C1 segment of cervical spinal cord (tissue), 14 donors: ENCODE results near the gene HSD17B2.

ENCODE experiments used
- DNase-seq, 14 donors: peaks; one replicate each; lab custom pipeline; 2025; lab: John Stamatoyannopoulos, UW

HSD17B2 gene

DNA sequence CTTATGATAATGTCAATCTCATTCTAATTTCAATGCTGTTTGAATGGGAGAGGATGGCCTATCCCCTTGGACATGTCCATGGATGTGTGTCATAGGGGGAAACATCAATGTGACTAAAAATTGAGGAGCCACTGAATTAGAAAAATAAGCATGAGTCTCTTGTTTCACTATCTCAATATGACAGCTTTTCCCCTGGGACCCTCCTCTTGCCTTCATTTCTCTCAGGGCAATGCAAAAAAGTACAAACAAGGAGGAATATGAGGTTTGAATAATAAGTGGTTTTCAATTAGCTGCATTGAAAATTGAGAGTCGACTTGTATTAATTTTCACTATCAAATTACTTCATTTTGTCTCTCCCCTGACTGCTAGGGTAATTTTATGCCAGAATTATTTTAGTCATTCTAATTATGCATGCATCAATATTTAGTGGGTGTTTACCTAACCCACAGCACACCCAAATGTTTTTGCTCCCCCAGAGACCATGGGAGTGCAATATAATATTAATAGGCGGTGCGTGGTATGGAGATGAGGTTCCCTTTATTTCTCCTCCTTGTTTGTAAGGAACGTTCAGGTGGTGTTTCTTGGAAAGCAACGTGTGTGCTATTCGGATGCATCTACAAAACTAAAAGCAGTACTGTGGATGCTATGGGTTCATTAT lies 17.0 kb upstream of the HSD17B2 start:
- no peak for DNase-seq

DNA sequence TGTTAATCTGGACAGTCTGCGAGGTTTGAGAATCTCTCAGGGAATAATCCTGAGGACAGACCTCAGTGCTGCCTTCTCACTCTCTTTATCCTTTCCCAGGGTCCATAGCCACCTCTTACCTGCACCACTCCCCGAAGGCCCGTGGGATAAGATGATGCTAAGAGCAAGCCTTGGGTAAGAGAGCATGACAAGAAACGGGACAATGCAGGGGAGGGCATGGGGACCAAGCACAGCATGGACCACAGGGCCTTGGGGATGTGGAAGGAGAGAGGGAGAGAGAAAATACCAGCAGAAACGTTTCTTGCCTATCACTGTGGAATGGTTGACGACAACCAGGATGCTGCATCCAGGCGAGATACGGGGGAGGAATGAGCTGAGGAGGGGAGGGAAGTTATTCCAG lies 15.5 kb upstream of the HSD17B2 start:
- no peak for DNase-seq

DNA sequence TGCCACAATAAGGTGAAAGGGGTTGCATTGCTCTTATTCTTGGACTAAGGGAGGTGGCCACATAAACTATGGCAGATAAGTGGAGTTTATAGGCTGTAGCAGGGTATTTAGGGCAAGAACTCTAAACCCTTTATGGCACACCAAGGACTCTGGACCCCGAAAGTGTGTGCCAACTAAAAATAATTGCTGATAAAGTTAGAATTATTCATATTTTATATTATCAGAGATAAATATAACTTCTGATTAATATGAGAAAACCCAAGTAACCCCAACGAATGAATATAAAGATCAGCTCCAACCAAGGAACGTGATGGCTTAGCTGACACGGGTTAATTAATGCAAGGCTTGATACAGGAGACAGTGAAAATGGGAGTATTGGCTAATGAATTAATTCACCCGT lies 15.0 kb upstream of the HSD17B2 start:
- DNase-seq: no peak

DNA sequence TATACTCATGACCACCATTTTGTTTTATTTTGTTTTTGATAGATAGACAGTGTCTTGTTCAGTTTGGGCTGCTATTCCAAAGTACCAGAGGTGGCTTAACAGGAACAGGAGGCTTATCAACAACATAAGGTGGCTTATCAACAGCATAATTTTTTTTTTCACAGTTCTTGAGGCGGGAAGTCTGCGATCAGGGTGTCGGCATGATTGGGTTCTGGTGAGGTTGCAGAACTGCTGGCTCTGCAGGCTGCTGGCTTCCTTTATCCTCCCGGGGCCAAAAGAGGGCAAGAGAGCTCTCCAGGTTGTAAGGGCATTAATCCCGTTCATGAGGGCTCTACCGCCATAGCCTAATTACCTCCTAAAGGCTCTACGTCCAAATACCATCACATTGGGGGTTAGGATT lies 11.8 kb upstream of the HSD17B2 start:
- DNase-seq: no peak

DNA sequence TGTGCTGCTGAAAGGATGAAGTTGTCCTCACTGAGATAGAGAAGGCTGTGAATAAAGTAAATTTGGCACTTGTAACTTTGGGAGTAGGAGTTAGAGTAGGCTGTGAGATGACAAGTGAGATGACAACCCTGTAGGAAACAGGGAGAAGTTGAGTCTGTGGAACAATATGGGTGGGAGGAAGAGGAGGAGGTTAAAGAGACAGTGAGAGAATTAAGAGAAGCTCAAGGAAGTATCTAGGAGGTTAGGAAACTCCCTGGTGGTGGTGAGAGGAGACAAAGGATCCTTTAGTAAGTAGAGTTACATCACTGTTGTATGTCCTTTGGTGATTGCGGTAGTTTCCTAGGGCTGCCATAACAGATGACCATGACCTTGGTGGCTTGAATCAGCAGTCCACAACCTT lies 10.7 kb upstream of the HSD17B2 start:
- no peak for DNase-seq

DNA sequence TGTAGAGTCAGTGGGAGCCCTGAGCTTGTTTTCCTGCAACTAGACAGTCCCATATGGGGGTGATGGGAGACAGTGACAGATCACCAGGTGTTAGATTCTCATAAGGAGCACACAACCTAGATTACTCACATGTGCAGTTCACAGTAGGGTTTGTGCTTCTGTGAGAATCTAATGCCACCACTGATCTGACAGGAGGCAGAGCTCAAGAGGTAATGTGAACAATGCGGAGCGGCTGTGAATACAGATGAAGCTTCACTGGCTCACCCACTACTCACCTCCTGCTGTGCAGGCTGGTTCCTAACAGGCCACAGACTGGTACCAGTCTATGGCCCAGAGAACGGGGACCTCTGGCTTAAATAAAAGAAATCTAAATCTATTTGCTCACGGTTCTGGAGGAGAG lies 10.2 kb upstream of the HSD17B2 start:
- DNase-seq: no peak

DNA sequence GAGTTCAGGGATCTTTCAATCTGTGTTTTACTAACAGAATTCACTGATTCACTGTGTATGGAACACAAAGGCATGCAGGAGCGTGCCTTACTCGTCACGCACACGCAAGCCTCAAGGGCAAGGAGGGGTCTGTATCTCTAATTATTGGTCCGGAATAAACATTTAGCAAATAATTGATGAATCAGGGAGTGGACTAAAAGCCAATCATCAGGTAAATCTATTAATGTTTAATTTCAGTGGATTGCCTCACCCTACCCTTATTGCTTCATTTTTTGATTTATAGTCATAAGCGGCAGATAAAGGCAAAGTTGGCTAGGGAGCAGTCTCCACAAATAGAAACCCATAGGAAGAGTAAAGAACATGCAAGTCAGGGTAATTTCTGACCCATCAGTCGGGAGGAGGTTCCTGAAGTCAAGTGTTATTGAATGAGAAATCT lies 7.4 kb upstream of the HSD17B2 start:
- DNase-seq: no peak

DNA sequence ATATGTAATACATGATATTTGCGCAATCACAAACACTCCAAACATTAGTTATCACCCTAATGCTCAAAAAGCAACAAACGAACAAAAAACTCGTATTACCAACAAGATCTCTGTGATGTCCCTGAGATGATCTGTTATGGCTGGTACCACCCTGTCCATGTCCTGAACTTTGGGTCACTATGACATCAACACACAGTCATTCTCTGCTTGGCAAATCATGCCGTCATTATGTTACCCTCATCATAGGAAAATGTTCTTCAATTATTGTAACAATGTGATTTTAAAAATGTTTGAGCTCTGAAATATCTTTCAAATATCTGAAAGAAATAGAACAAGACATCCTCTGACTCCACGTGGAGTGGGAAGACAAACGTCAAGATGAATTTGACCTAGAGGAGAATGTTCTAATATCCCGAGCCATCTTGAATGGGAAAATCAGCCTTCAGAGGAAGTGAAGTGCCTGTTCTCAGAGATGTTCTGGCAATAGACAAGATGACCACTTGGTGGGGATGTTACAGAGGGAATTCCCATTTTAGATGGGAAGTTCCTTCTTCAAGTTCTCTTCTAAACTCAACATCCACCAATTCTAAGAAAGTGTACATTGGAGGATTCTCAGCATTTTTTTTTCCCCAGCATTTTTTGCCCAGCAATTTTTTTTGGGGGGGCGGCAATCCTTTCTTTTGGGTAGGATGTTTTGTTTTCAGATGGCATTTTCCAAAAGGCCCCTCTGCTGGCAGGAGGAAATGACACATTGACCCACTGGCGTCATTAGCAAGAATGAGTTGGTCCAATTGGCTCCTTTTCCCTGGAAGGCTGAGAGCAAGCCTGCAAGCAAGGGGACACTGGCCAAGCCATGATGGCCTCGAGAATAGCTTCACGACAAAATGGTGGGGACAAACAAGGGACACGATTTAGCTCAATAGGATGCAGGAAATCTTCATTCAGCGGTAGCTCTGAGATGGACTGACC lies 3.7 kb upstream of the HSD17B2 start:
- peak in 1 of 14 donors; percentile 2 for DNase-seq

DNA sequence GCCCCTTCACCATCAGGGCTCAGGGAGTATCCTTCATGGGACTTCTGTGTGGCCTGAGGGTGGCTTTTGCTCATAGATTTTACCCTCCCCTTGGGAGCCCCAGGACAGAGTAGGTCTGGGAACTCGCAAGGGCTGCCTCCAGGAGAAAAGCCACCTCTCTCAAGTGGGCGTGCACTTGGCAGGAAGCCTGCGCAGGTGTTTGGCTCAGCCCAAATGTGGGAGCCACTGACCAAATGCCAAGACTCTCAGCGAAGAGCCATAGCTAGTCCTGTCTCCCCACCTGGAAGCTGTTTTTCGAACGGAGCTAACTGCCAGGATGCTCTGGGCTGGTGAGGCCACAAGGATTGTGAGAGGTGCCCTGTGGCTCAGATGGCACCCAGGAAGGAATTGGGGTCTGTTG lies 2.0 kb upstream of the HSD17B2 start:
- no peak for DNase-seq

DNA sequence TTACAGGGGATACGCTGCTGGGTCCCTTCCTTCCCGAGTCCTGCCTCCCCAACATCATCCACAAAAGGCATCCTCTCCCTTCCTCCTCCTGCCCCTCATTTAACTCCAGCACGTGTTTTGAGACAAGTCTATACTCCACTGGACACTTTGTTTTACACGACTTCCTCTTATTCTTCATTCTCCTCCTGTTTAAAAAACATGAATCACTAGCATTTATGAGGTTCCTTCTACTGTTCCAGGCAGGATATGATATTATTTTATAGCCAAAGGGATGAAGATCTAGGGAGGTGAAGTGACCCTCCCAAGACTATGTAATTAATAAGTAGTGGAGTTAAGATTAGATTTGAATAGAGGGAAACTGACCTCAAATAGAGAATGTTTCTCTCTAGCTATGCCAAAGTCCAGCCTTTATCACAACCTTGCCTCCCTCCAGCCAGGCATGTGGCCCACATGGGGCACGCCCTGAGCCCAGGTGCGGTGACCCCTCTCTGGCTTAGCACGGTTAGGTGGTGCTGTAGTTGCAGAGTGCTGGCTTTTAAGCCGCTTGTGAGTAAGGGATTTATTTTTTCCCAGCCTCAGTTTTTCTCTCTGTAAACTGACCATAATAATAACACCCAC lies 1.3 kb upstream of the HSD17B2 start:
- DNase-seq: no peak

DNA sequence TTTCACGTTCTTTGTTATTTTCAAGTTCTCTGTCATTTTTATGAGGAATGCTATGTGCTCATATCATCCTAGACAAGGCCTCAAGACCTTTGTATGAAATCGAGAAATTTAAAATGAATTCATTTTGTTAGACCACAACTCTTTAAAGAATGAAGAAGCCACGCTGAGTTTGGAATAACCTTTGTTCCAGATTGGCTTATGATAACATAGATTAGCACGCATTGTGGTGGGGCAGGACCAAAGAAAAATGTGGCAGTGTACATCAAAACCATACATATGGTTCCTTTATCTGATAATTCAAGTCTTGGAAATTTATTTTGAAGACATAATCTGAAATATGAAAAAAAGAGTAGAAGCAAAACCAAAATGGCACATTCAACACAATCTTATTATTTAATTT lies 2.2 kb downstream of the HSD17B2 start:
- no peak for DNase-seq

DNA sequence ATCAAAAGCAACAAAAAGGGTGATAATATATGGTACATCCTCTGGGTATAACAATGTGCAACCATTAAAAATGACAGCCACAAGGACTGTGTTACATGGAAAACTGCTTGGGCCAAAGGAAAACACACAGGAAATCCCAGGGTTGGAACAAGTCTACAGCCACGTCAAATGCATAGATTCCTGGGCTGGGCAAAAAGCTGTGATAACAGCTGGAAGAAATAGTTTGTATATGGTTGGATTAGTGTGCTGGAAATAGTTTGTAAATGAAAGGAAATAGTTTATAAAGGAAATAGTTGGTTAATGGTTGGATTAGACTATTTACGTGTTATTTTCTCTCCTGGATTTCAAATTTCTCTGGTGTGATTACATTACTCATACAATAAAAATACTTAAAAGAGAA lies 2.6 kb downstream of the HSD17B2 start:
- DNase-seq: no peak

DNA sequence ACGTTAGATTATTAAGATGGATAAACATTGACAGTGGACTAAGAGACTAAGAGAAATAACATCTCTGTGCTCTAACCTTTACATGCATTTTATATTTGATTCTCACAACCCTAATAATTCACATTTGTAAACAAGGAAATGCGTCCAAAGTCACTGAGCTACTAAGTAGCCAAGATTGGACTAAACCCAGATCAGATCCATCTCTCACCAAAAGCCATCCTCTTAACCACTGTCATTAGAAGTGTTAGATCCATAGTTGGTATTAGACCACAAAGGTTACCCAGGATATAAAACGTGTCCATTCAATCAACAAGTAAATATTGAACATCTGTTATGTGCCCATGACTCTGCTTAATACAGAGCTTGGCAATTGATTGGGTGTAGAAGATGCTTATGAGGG lies 5.2 kb downstream of the HSD17B2 start:
- DNase-seq: no peak

DNA sequence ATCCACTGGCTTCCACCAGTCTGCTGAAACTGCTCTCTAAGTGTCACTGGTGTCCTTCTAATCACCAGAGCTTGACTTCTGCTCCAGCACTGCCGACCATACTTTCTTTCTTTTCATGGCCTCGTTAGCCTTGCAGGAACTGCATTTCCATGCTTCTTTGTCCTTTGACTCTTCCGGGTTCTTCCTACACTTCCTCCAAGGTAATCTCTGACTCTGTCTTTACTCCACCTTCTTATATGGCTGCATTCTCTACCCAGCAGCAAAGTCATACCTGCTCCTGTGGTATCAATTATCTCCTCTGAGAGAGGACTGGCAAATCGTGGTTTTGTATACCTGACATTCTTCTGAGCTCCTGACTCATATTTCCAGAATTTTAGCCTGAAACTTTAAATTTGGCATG lies 6.5 kb downstream of the HSD17B2 start:
- DNase-seq: no peak

DNA sequence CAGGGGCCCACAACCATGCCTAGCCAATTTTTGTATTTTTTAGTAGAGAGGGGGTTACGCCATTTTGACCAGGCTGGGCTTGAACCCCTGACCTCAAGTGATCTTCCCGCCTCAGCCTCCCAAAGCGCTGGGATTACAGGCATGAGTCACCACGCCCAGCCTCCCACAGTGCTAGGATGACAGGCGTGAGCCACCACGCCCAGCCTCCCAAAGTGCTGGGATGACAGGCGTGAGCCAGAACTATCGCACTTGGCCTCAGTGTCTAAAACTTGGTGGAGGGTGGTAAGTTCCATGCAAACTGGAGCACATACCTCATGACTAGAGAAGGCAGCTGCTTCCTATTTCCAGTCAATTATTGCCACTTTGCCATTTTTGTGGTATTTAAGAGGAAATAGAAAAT lies 7.1 kb downstream of the HSD17B2 start:
- no peak for DNase-seq

DNA sequence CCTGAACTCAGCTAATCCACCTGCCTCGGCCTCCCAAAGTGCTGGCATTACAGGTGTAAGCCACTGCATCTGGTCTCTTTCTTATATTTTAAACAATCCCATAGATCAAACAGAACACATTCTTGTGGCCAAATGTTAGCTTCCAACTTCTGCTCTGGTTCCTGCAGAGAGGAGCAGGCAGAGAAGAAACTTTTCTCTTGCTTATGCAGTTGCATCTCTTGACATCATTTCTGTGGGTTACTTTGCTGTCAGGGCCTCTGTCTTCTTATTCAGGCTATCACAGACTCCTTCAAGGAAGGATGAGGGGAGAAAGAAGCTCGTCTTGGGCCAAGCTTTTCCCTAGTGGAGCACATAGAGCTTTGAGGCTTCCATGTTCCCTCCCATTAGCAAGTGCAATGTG lies 7.8 kb downstream of the HSD17B2 start:
- DNase-seq: no peak

DNA sequence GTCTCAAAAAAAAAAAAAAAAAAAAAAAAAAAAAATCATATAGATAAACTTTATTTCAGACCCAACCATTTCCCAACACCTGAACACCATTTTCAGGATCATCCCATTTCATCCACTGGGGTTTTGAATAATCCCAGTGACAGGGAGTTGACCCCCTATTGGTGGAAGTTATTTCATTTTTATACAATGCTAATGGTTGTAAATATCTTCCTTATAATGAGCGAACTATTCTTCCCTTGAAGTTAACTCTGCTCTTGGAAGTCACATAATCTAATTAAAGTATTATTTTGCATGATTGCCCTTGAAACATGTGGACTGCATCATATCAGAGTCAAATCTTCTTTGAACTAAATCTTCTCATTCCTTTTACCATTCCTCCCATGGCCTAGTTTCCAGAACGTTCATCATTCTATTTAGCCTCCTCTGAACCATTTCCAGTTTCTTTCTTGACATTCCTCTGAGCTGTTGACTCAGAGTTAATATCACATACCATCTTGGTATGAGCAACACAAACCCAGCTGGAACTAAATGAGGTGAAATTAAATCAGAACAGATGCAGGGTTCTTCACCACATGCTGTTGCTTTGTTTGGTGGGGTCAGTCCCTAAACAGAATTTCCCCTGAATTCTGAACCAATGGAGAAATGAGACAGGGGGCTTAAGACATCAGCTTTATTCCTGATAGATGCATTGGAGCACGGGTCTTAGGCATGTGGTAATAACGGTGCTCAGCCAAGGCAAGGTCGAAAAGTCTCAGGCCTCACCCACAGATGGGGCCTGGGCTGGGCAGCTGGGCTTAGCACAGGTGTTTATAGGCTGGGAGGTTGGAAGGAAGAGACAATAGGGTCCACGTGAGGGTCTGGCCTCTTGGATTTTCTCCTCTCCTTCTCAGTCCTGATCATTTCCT lies 8.9 kb downstream of the HSD17B2 start:
- no peak for DNase-seq

DNA sequence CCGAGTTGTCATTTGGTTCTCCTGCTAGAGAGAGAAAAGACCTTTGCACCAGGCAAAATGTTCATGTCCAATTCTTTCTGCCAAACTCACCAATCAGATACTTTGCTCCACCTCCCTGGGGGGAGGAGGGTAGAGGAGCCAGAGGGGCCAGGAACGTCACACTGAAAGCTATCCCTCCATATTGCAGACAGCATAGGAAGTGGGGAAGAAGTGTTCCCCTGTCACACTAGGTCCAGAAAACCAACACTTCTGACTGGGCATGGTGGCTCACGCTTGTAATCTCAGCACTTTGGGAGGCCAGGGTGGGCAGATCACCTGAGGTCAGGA lies 9.5 kb downstream of the HSD17B2 start:
- DNase-seq: no peak

DNA sequence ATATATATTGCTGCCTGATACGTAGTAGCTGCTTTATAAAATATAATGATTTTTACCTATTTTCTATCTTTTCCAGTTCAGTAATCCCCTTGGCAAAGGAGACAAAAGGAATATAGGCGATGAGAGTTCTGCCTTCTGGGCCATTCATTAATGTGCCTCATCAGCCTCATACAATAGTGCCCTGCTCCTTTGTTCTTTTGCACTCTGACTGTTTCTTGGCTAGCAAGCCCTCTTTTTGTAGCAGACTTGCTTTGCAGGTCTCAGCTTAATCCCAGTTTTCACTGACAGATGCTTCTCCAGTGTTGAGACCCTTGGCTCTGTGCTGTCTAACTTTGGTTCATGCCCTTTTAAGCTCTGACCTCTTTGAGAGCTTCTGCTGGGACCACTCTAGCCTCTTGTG lies 10.4 kb downstream of the HSD17B2 start:
- no peak for DNase-seq

DNA sequence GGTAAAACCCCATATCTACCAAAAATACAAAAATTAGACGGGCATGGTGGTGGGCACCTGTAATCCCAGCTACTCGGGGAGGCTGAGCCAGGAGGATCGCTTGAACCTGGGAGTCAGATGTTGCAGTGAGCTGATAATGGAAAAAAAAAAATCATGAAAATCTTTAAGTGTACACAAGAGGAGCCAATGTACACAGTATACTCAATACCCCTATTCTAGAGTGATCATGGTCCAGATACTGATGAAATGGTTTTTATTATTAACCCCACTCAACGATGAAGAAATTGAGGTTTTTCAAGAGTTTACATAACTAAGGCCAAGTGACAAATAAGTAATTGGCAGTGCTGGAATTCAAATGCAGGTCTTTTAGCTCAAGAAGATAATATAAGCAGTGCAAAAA lies 11.5 kb downstream of the HSD17B2 start:
- DNase-seq: no peak

DNA sequence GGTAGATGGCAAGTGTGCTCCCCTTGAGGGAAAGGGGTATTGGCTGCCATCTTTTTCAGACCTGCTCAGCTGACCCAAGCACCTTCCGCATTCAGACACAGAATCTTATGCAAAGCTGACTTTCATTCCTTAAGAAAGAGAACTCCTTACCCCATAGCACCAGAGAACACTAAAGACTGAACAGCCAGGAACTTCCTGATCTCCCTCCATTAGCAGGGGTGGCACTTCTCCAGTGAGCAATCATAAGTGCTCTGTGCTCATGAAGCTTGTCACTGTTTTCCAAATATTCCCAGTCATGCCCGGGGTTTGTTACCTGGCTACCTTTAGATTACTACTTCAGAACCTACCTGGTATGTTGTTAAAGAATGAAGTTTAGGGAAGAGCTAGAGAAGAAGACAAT lies 11.9 kb downstream of the HSD17B2 start:
- DNase-seq: no peak

DNA sequence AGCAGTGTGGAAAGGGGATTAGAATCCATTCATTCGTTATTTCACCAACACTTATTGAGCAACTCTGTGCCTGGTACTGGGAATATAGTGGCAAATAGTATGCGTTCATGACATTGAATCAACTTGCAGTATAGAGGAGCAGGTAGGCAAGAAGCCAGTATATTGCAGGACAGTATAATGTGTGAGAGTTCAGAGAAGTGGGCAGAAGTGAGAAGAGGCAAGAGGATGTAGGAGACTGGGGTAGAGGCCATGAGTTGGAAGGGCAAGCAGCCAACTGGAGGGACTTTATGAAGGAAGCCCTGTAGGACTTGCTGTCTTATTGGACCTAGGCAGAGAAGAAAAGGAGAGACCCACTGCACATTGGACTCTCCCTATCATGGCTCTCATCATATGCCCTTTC lies 12.3 kb downstream of the HSD17B2 start:
- DNase-seq: no peak
